T47D (cell line): ENCODE data around the gene ADTRP.
"Not testable (repeated sequence)": the region's sequence is repeated elsewhere in the genome, so short reads cannot be mapped to it uniquely, and the experiment has no call there.

Experiments
- DNase-seq, 2 experiments: peaks; one replicate each; pipeline versions ENCODE4 v3.0.0 to v3.0.0-alpha.2; 2011 to 2012; ENCODE audit warnings: low read depth in 1 of 2, low spot score in 1 of 2
- JUND ChIP-seq: IDR thresholded peaks from 2 replicates; pipeline ENCODE4 v1.6.1; 2012; ENCODE audit warnings: low read depth
- in situ Hi-C: cut with HindIII; loops from 2 replicates; pipeline ENCODE4 v1.10.0; 2016; ENCODE audit warnings: low sequenced_read_pairs, low pct_unique_long_range_greater_than_20kb

Gene ADTRP

DNA sequence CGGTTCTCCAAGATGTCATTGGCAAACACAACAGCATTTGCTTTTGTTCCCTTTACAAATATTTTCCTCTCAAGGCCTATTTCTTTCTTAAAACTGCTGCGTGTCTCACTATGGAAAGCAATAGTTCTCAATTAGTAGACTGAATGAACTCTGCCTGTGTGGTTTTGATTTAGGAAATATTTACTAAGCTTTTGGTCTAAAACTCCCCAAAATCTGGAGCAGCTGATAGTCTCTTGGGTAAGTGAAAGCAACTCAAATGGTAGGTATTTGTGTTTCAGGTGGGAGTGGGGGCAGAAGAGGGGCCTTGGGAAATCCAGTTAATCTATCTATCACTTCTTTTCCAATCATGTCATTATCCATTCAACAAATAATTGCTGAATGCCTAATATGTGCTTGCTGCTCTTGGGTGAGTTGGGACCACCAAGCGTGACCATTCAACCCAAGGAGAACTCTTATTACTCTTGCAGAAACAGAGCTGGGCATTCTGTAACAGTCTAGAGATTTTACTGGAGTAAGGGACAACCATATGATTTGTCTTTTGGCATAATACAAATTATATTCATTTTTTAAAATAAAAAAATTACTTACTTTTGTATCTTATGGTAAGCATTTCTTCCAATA lies 33.2 kb upstream of the ADTRP start:
- in situ Hi-C loops: no loop called here
- DNase-seq: no peak
- TF ChIP-seq JUND: no peak

- in situ Hi-C loops: no loop called here
- no peak for DNase-seq
- no peak for TF ChIP-seq JUND
These were observed 32.4 kb upstream of the ADTRP start for GRCh38 chr6:11810854-11811643.

- no peak for TF ChIP-seq JUND
- in situ Hi-C loops: no loop called here
- peak in 1 of 2 experiments; percentile 72 for DNase-seq
These were observed 31.5 kb upstream of the ADTRP start for GRCh38 chr6:11810039-11810541.

- no peak for DNase-seq
- in situ Hi-C loops: no loop called here
- no peak for TF ChIP-seq JUND
These were observed 29.5 kb upstream of the ADTRP start for GRCh38 chr6:11808054-11808453.

GRCh38 chr6:11806561-11807317 lies 28.1 kb upstream of the ADTRP start:
- no peak for DNase-seq
- in situ Hi-C loops: no loop called here
- no peak for TF ChIP-seq JUND

- peak in 1 of 2 experiments; percentile 11 for DNase-seq
- no peak for TF ChIP-seq JUND
- in situ Hi-C loops: no loop called here
These were observed 26.9 kb upstream of the ADTRP start for GRCh38 chr6:11805259-11806053.

DNA sequence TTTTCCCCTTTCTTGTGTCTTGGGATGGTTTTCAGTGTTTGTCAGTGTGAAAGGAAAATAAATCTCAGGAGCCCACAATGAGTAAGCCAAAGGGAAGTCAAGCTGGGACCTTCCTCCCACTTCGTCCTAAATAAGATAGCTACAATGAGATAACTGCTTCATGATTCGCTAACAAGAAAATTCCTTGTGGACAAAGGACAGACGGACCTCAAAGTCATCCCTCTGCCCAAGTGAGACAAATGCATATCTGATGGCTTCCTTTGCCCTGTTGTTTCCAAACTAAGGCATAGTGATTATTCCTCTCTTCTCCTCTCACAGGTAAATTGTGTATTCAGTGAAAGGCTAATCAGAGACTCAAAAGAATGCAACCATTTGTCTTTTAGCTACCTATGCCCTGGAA lies 26.1 kb upstream of the ADTRP start:
- no peak for TF ChIP-seq JUND
- no peak for DNase-seq
- in situ Hi-C loops: no loop called here

DNA sequence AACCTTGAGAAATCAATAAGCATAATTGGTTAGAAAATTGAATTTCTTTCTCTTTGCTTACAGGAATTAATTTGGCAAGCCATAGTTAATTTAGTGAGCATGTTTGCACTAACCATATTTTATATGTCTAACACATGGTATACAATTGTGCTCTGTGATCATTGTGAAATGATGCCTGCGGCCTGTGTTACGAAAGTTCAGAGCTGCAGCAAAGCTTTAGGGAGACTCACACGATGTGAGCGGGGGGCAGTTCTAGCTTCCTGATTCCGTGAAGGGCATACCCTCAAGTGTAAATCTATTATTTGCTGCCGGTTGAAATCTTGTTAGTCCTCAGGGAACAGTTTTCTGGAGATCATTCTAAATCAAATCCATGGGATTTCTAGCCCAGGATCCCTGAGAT lies 25.5 kb upstream of the ADTRP start:
- no peak for TF ChIP-seq JUND
- in situ Hi-C loops: no loop called here
- DNase-seq: no peak

- TF ChIP-seq JUND: no peak
- in situ Hi-C loops: no loop called here
- DNase-seq: peak in 1 of 2 experiments; percentile 37
These were observed 25.0 kb upstream of the ADTRP start for GRCh38 chr6:11803591-11803971.

DNA sequence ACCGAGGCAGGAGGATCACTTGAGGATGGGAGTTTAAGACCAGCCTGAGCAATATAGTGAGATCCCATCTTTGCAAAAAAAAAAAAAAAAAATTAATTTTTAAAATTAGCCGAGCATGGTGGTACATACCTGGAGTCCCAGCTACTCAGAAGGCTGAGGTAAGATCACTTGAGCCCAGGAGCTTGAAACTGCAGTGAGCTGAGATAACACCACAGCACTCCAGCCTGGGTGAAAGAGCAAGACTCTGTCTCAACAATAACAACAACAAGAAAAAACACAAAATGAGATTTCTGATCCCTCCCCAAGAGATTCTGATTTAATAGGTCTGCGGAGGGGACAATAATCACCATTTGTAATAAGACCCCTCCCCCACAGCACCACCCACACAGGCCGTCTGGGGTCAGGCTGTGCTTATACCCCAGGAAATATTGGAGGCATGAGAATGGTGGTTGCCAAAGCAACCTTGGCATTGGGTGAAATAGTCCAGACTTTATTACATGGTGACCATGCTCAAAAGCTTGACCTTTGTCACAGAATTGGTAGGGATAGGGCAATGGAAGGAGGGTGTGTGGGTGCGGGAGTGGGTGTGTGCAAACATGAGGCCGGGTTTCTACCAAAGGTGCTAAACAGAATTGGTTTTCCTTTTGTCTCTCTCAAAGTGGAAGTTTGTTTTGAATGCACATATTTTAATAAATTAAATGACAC lies 24.4 kb upstream of the ADTRP start:
- in situ Hi-C loops: no loop called here
- no peak for TF ChIP-seq JUND
- no peak for DNase-seq

GRCh38 chr6:11800531-11800930 lies 21.9 kb upstream of the ADTRP start:
- DNase-seq, in situ Hi-C loops: not testable (repeated sequence)

DNA sequence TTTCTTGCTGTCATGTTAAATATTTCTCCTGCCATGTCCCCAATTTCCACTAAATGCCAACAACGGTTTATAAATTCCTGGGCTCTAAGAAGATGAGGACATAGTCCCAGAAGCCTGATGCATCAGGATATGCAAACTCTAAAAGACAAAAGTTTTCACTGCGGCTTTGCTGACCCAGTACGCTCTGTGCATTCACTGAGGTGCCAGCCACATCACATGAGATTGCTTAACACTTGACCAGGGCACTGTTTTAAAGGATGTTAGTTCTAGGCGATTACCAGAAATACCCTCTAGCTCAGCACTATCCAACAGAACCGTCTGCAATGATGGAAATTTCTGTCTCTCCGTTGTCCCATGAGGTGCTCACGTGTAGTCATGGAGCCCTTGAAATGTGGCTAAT lies 19.9 kb upstream of the ADTRP start:
- TF ChIP-seq JUND: no peak
- in situ Hi-C loops: no loop called here
- no peak for DNase-seq
